AG04450 (cell line): Measurements from ENCODE around the gene PLXDC2. TPM values are rescaled to one million over a fixed set of nuclear protein-coding genes. Genes with fewer than 3 reads are reported as not detected.

Experiments used
- CTCF ChIA-PET: fragments of 300-600, 350-600 bp; formaldehyde crosslinking; extraction: SDS; loops from one replicate; lab custom pipeline; 2022; ENCODE audit warnings: antibody characterized with exemption, inconsistent platforms; lab: Charles Lee
- POLR2A ChIA-PET: fragments of 350-600 bp; formaldehyde crosslinking; extraction: SDS; loops from one replicate; lab custom pipeline; 2021; ENCODE audit warnings: antibody characterized with exemption, inconsistent platforms; lab: Yijun Ruan, JAX
- DNase-seq: peaks from one replicate; pipeline ENCODE4 v3.0.0-alpha.2; 2011; ENCODE audit warnings: low read depth, low spot score
- H3K27ac ChIP-seq: one replicate; pipeline ENCODE4 v1.5.1; 2012; ENCODE audit warnings: low read depth, low read length, control low read depth
- H3K27me3 ChIP-seq: one replicate; pipeline ENCODE4 v1.6.0; 2012; ENCODE audit warnings: low read length; ENCODE audit not compliant: control insufficient read depth, insufficient read depth
- H3K4me3 ChIP-seq: 2 replicates; pipeline ENCODE4 v1.5.1; 2011; ENCODE audit warnings: mild to moderate bottlenecking, low read depth, low read length, control low read depth
- H3K9me3 ChIP-seq: 2 replicates; pipeline ENCODE4 v1.5.1; 2012; ENCODE audit warnings: low read length; ENCODE audit not compliant: control insufficient read depth, insufficient read depth
- CTCF ChIP-seq: IDR thresholded peaks from 2 replicates; pipeline ENCODE4 v1.5.1; 2011; ENCODE audit warnings: low read depth, low read length, control low read depth, inconsistent platforms
- polyA plus RNA-seq: library from polyadenylated mRNA; depleted of rRNA; stranded (reverse); fragments of >200 nt; gene quantifications from 2 replicates; pipeline ENCODE4 v1.2.3, GENCODE V29; 2011

Gene PLXDC2
- polyA plus RNA-seq, 1 experiment = 10.4 TPM

- POLR2A ChIA-PET = no interaction called here
- no peak for DNase-seq
- CTCF ChIA-PET = no interaction called here
- Histone ChIP-seq H3K27ac (no peak overlapping the region), H3K4me3 (no peak overlapping the region), H3K27me3 (no peaks in the 10 kb centered on the region), H3K9me3 (no peaks in the 10 kb centered on the region)
- TF ChIP-seq CTCF = no peak
These were observed 73.0 kb downstream of the PLXDC2 start for GRCh38 chr10:19889256-19889655.

- H3K27me3 ChIP-seq = no peaks in the 10 kb centered on the region
- DNase-seq = no peak
- TF ChIP-seq CTCF = no peak
- H3K27ac ChIP-seq = no peak overlapping the region
- CTCF ChIA-PET = interaction anchor here (0.6 kb wide), 1 partner anchor 614 kb away, joined by 3 read pairs; no protein-coding TSS in a partner anchor
- H3K9me3 ChIP-seq = no peaks in the 10 kb centered on the region
- H3K4me3 ChIP-seq = no peak overlapping the region
- POLR2A ChIA-PET = no interaction called here
These were observed 75.2 kb downstream of the PLXDC2 start for GRCh38 chr10:19891429-19891828.

GRCh38 chr10:19892270-19892669, 76.0 kb downstream of the PLXDC2 start:
- no peaks in the 10 kb centered on the region for H3K27me3 ChIP-seq
- H3K9me3 ChIP-seq = no peaks in the 10 kb centered on the region
- ChIA-PET CTCF (interaction anchor here (0.6 kb wide), 1 partner anchor 72 kb away, joined by 3 read pairs; no protein-coding TSS in a partner anchor), POLR2A (no interaction called here)
- no peak overlapping the region for H3K27ac ChIP-seq
- no peak for TF ChIP-seq CTCF
- no peak overlapping the region for H3K4me3 ChIP-seq
- no peak for DNase-seq

GRCh38 chr10:19892677-19893076, 76.4 kb downstream of the PLXDC2 start:
- Histone ChIP-seq H3K4me3 (no peak overlapping the region), H3K27ac (no peak overlapping the region), H3K27me3 (no peaks in the 10 kb centered on the region), H3K9me3 (no peaks in the 10 kb centered on the region)
- TF ChIP-seq CTCF = no peak
- CTCF ChIA-PET = interaction anchor here (0.6 kb wide), 1 partner anchor 72 kb away, joined by 3 read pairs; no protein-coding TSS in a partner anchor
- DNase-seq = no peak
- POLR2A ChIA-PET = no interaction called here

GRCh38 chr10:19895500-19895899, 79.3 kb downstream of the PLXDC2 start:
- ChIA-PET POLR2A (no interaction called here), CTCF (no interaction called here)
- no peak for DNase-seq
- no peak overlapping the region for H3K27ac ChIP-seq
- no peak overlapping the region for H3K4me3 ChIP-seq
- no peak for TF ChIP-seq CTCF
- H3K27me3 ChIP-seq = no peaks in the 10 kb centered on the region
- H3K9me3 ChIP-seq = no peaks in the 10 kb centered on the region
